H7 (cell line): Measurements from ENCODE around the gene STX1B. TPM values are rescaled to one million over a fixed set of nuclear protein-coding genes. Genes with fewer than 3 reads are reported as not detected.
"Not testable (repeated sequence)": the region's sequence is repeated elsewhere in the genome, so short reads cannot be mapped to it uniquely, and the experiment has no call there.

Experiments
- DNase-seq: peaks from one replicate; pipeline ENCODE4 v3.0.0; 2012
- H3K27me3 ChIP-seq: 2 replicates; pipeline ENCODE4 v1.6.0; 2011; ENCODE audit warnings: mild to moderate bottlenecking, low read length; ENCODE audit not compliant: control insufficient read depth, insufficient read depth
- H3K36me3 ChIP-seq: replicated peaks from 2 replicates; pipeline ENCODE4 v1.5.1; 2011; ENCODE audit warnings: low read length; ENCODE audit not compliant: control insufficient read depth, insufficient read depth
- H3K4me3 ChIP-seq: 2 replicates; pipeline ENCODE4 v1.5.1; 2011; ENCODE audit warnings: low read depth, mild to moderate bottlenecking, control low read depth, low read length, moderate library complexity; ENCODE audit not compliant: insufficient read depth
- total RNA-seq: library from RNA; depleted of rRNA; stranded (reverse); fragments of >200 nt; shearing (Covaris generic); gene quantifications from 2 replicates; pipeline ENCODE4 v1.2.3, GENCODE V29; 2014; rRNA removed

STX1B gene
- total RNA-seq, 1 experiment from 2014 or later = 1.3 TPM

- no peak for DNase-seq
- H3K4me3 ChIP-seq = peak overlapping the region; percentile 79
- no peaks in the 10 kb centered on the region for H3K27me3 ChIP-seq
- H3K36me3 ChIP-seq = peaks cover 2% of the 10 kb centered on the region
Measured at GRCh38 chr16:30949650-30950515, 60.6 kb downstream of the STX1B start.

GRCh38 chr16:30948667-30949649 lies 61.5 kb downstream of the STX1B start, which contains the start of gene ORAI3:
Gene ORAI3, plus strand, starts transcription at chr16:30949068. Its CDS starts 222 bp downstream, at chr16:30949290.
- peak; percentile 86 for DNase-seq

GRCh38 chr16:30947859-30948666 lies 62.4 kb downstream of the STX1B start:
- Histone ChIP-seq H3K4me3 (peak overlapping the region; percentile 79), H3K27me3 (no peaks in the 10 kb centered on the region), H3K36me3 (peaks cover 8% of the 10 kb centered on the region)
- peak; percentile 99 for DNase-seq

More at GRCh38 chr16:30948667-30949649, 61.5 kb downstream of the STX1B start, which contains the start of gene ORAI3:
- peak within 1 kb of the TSS; percentile 79 for H3K4me3 ChIP-seq
- peaks cover 6% of the 10 kb centered on the region for H3K36me3 ChIP-seq
- H3K27me3 ChIP-seq = no peaks in the 10 kb centered on the region

- Histone ChIP-seq H3K27me3 (no peaks in the 10 kb centered on the region), H3K36me3 (peaks cover 13% of the 10 kb centered on the region), H3K4me3 (peak overlapping the region; percentile 46)
- peak; percentile 79 for DNase-seq
Measured at GRCh38 chr16:30947541-30947858, 62.9 kb downstream of the STX1B start.

GRCh38 chr16:30946671-30947540 lies 63.5 kb downstream of the STX1B start:
- DNase-seq = no peak
- Histone ChIP-seq H3K4me3 (no peak overlapping the region), H3K27me3 (no peaks in the 10 kb centered on the region), H3K36me3 (peaks cover 17% of the 10 kb centered on the region)

- DNase-seq = no peak
- H3K27me3 ChIP-seq = no peaks in the 10 kb centered on the region
- H3K4me3 ChIP-seq = no peak overlapping the region
- peaks cover 17% of the 10 kb centered on the region for H3K36me3 ChIP-seq
Measured at GRCh38 chr16:30944352-30944751, 66.1 kb downstream of the STX1B start.

- no peaks in the 10 kb centered on the region for H3K27me3 ChIP-seq
- H3K36me3 ChIP-seq = peaks cover 17% of the 10 kb centered on the region
- DNase-seq = no peak
- H3K4me3 ChIP-seq = no peak overlapping the region
Measured at GRCh38 chr16:30942426-30942806, 68.0 kb downstream of the STX1B start.

- peaks cover 19% of the 10 kb centered on the region for H3K36me3 ChIP-seq
Measured at GRCh38 chr16:30941600-30942425, 68.6 kb downstream of the STX1B start.

GRCh38 chr16:30939571-30939970 lies 70.9 kb downstream of the STX1B start:
- not testable (repeated sequence) for H3K27me3 ChIP-seq, H3K4me3 ChIP-seq, DNase-seq
- peaks cover 20% of the 10 kb centered on the region for H3K36me3 ChIP-seq

More at GRCh38 chr16:30941600-30942425, 68.6 kb downstream of the STX1B start:
- Histone ChIP-seq H3K27me3 (no peaks in the 10 kb centered on the region), H3K4me3 (no peak overlapping the region)
- DNase-seq = peak; percentile 93

Other genes with a start within 250 kb of the STX1B start
- 1.5 and 2.1 TPM in 2 replicates for gene CFAP119, start 248.6 kb downstream of the STX1B start, total RNA-seq
- 72.6 and 72.9 TPM in 2 replicates for gene RNF40, start 248.3 kb downstream of the STX1B start, total RNA-seq
- gene ZNF629, start 223.4 kb downstream of the STX1B start, total RNA-seq = 15.1 and 16.0 TPM in 2 replicates
- gene BCL7C, start 116.6 kb downstream of the STX1B start, total RNA-seq = 16.4 and 35.5 TPM in 2 replicates
- 2.0 TPM in 2 replicates for gene CTF1, start 114.0 kb downstream of the STX1B start, total RNA-seq
- gene FBXL19, start 87.1 kb downstream of the STX1B start, total RNA-seq = 78.3 and 89.8 TPM in 2 replicates
- gene ORAI3, start 61.6 kb downstream of the STX1B start, total RNA-seq = 15.3 and 18.4 TPM in 2 replicates
- gene SETD1A, start 52.9 kb downstream of the STX1B start, total RNA-seq = 4.1 and 5.0 TPM in 2 replicates
- gene HSD3B7, start 25.4 kb downstream of the STX1B start, total RNA-seq = 4.4 and 8.2 TPM in 2 replicates
- gene STX4, start 22.9 kb upstream of the STX1B start, total RNA-seq = 13.6 and 14.2 TPM in 2 replicates
- gene ZNF668, start 63.6 kb upstream of the STX1B start, total RNA-seq = 16.4 and 19.9 TPM in 2 replicates
- gene ZNF646, start 63.8 kb upstream of the STX1B start, total RNA-seq = 28.8 and 30.0 TPM in 2 replicates
- gene PRSS53, start 78.3 kb upstream of the STX1B start, total RNA-seq = 1.3 and 4.5 TPM in 2 replicates
- 127 and 135 TPM in 2 replicates for gene VKORC1, start 84.2 kb upstream of the STX1B start, total RNA-seq
- 52.7 and 64.0 TPM in 2 replicates for gene BCKDK, start 97.7 kb upstream of the STX1B start, total RNA-seq
- 61.7 and 77.2 TPM in 2 replicates for gene KAT8, start 107.0 kb upstream of the STX1B start, total RNA-seq
- gene PRSS8, start 125.1 kb upstream of the STX1B start, total RNA-seq = 57.1 and 65.4 TPM in 2 replicates
- 0.59 and 1.1 TPM in 2 replicates for gene PRSS36, start 139.4 kb upstream of the STX1B start, total RNA-seq
- gene FUS, start 169.5 kb upstream of the STX1B start, total RNA-seq = 35.3 and 39.8 TPM in 2 replicates
- gene PYCARD, start 192.1 kb upstream of the STX1B start, total RNA-seq = 32.2 and 35.2 TPM in 2 replicates
- gene TRIM72, start 203.5 kb upstream of the STX1B start, total RNA-seq = 0.03 and 0.44 TPM in 2 replicates
- not detected in 2 replicates for gene PYDC1, start 206.5 kb upstream of the STX1B start, total RNA-seq
- gene ITGAM, start 249.3 kb upstream of the STX1B start, total RNA-seq = 0.04 TPM in 1 of 2 replicates, not detected in the other